Panc1 (cell line): ENCODE results near the gene LRRC25. TPM values are rescaled to one million over a fixed set of nuclear protein-coding genes. Genes with fewer than 3 reads are reported as not detected.

Source experiments
- ATAC-seq: fragments of 200-7000 bp; cut with Tn5 transposase; 2 replicates; pipeline ENCODE4 v1.9.1; 2020; ENCODE audit warnings: mild to moderate bottlenecking, moderate library complexity
- BruUV-seq: library from RNA; stranded (reverse); fragments of 400-500 nt; replicated peaks from 2 replicates; lab custom pipeline; 2021; lab: Mats Ljungman, UMichigan
- CTCF ChIA-PET: fragments of 300-600 bp; sonication (Branson Sonifier 250); formaldehyde crosslinking; loops from one replicate; lab custom pipeline; 2022; ENCODE audit warnings: antibody characterized with exemption; lab: Charles Lee
- POLR2A ChIA-PET: fragments of 300-600 bp; sonication (Branson Sonifier 250); formaldehyde crosslinking; loops from one replicate; lab custom pipeline; 2022; ENCODE audit warnings: antibody characterized with exemption; lab: Charles Lee
- DNase-seq: peaks from one replicate; pipeline ENCODE4 v3.0.0-alpha.2; 2010; ENCODE audit warnings: low read depth, low spot score
- H3K27ac ChIP-seq: 2 replicates; pipeline ENCODE4 v1.5.1; 2011; ENCODE audit warnings: mild to moderate bottlenecking, low read length, inconsistent platforms
- H3K27me3 ChIP-seq: fragments of 200-500 bp; sonication (Bioruptor generic); 2 replicates; pipeline ENCODE4 v1.6.0; 2014; ENCODE audit warnings: low read length, inconsistent platforms; ENCODE audit not compliant: control insufficient read depth, insufficient read depth
- H3K36me3 ChIP-seq: fragments of 200-500 bp; sonication (Bioruptor generic); 2 replicates; pipeline ENCODE4 v1.5.1; 2014; ENCODE audit warnings: inconsistent platforms, mild to moderate bottlenecking, low read length, moderate library complexity; ENCODE audit not compliant: control insufficient read depth, insufficient read depth
- H3K4me1 ChIP-seq: 2 replicates; pipeline ENCODE4 v1.5.1; 2011; ENCODE audit warnings: inconsistent platforms, mild to moderate bottlenecking, low read length, moderate library complexity; ENCODE audit not compliant: control insufficient read depth, insufficient read depth
- H3K4me3 ChIP-seq, 2 experiments: 2 replicates each; pipeline ENCODE4 v1.5.1; 2011 to 2012; ENCODE audit warnings: low read depth in 2 of 2, low read length in 2 of 2, mild to moderate bottlenecking in 2 of 2, inconsistent platforms in 1 of 2, moderate library complexity in 1 of 2
- H3K9me3 ChIP-seq: fragments of 200-500 bp; sonication (Bioruptor generic); 2 replicates; pipeline ENCODE4 v1.5.1; 2014; ENCODE audit warnings: low read depth, mild to moderate bottlenecking, inconsistent platforms, low read length, moderate library complexity; ENCODE audit not compliant: control insufficient read depth, insufficient read depth
- CTCF ChIP-seq: fragments of 450-650 bp; IDR thresholded peaks from 2 replicates; pipeline ENCODE4 v1.5.1; 2017; ENCODE audit warnings: mild to moderate bottlenecking
- POLR2AphosphoS5 ChIP-seq: IDR thresholded peaks from 2 replicates; pipeline ENCODE4 v1.6.1; 2012; ENCODE audit warnings: mild to moderate bottlenecking, low read depth, low read length, moderate library complexity
- REST ChIP-seq, 2 experiments: IDR thresholded peaks; 2 replicates each; pipeline ENCODE4 v1.6.1; 2011 to 2012; ENCODE audit warnings: low read depth in 2 of 2, control low read depth in 1 of 2, low read length in 1 of 2, mild to moderate bottlenecking in 1 of 2, moderate library complexity in 1 of 2; ENCODE audit not compliant: insufficient read depth in 1 of 2
- SIN3A ChIP-seq: IDR thresholded peaks from 2 replicates; pipeline ENCODE4 v1.6.1; 2012; ENCODE audit warnings: low read depth, mild to moderate bottlenecking, low read length, moderate library complexity, borderline replicate concordance; ENCODE audit not compliant: insufficient read depth
- TCF7L2 ChIP-seq: IDR thresholded peaks from 2 replicates; pipeline ENCODE4 v1.6.1; 2011; ENCODE audit warnings: mild to moderate bottlenecking, low read depth, low read length, inconsistent platforms
- in situ Hi-C: cut with HindIII; loops from 2 replicates; pipeline ENCODE4 v1.10.0; 2016; ENCODE audit warnings: low sequenced_read_pairs, low pct_unique_long_range_greater_than_20kb
- intact Hi-C: fragments of 100-400 bp; cut with micrococcal nuclease; formaldehyde crosslinking; loops from one replicate; pipeline ENCODE4 v1.10.0; 2022; ENCODE audit not compliant: unreplicated experiment
- total RNA-seq: library from RNA; stranded (reverse); gene quantifications from one replicate; pipeline ENCODE4 v1.2.1, GENCODE V29; 2021; ENCODE audit not compliant: unreplicated experiment

Gene LRRC25
- total RNA-seq, 1 experiment from 2014 or later: 0.15 TPM

- H3K27me3 ChIP-seq: no peaks in the 10 kb centered on the region
- H3K27ac ChIP-seq: no peak overlapping the region; the same call in 1 of the 2 replicates
- H3K9me3 ChIP-seq: no peaks in the 10 kb centered on the region
- no peak for TF ChIP-seq POLR2AphosphoS5
- no peak for TF ChIP-seq CTCF
- no peak for TF ChIP-seq REST (IDR thresholded peaks at IDR 0.05; ENCODE audit: insufficient read depth in 1 of 2, low read depth in 2 of 2, low read length in 1 of 2)
- TF ChIP-seq SIN3A: no peak
- TF ChIP-seq TCF7L2: no peak
- BruUV-seq: no TSS peak
- POLR2A ChIA-PET: no interaction called here
- H3K4me3 ChIP-seq: no peak overlapping the region
- intact Hi-C loops: no loop called here
- CTCF ChIA-PET: no interaction called here
- in situ Hi-C loops: no loop called here
- DNase-seq: no peak
- no peak for ATAC-seq
- H3K36me3 ChIP-seq: no peaks in the 10 kb centered on the region
- peaks cover 54% of the 10 kb centered on the region for H3K4me1 ChIP-seq
Observed at GRCh38 chr19:18427743-18428113, 30.3 kb upstream of the LRRC25 start.

GRCh38 chr19:18427080-18427742, 29.8 kb upstream of the LRRC25 start:
- ChIA-PET CTCF (no interaction called here), POLR2A (no interaction called here)
- no peak for TF ChIP-seq SIN3A
- TF ChIP-seq POLR2AphosphoS5: no peak
- TF ChIP-seq TCF7L2: no peak
- no peak for TF ChIP-seq CTCF
- TF ChIP-seq REST (IDR thresholded peaks at IDR 0.05; ENCODE audit: insufficient read depth in 1 of 2, low read depth in 2 of 2, low read length in 1 of 2): no peak
- no peak for ATAC-seq
- intact Hi-C loops: no loop called here
- Histone ChIP-seq H3K9me3 (no peaks in the 10 kb centered on the region), H3K4me3 (no peak overlapping the region), H3K27me3 (no peaks in the 10 kb centered on the region), H3K27ac (no peak overlapping the region), H3K4me1 (peaks cover 51% of the 10 kb centered on the region), H3K36me3 (no peaks in the 10 kb centered on the region)
- in situ Hi-C loops: no loop called here
- BruUV-seq: no TSS peak
- DNase-seq: no peak
